Measurements from ENCODE around the gene PARD3. TPM values are rescaled to one million over a fixed set of nuclear protein-coding genes. Genes with fewer than 3 reads are reported as not detected.

PARD3 gene
- total RNA-seq, 4 donors from 2014 or later: 150 to 172 (median 165) TPM

DNA sequence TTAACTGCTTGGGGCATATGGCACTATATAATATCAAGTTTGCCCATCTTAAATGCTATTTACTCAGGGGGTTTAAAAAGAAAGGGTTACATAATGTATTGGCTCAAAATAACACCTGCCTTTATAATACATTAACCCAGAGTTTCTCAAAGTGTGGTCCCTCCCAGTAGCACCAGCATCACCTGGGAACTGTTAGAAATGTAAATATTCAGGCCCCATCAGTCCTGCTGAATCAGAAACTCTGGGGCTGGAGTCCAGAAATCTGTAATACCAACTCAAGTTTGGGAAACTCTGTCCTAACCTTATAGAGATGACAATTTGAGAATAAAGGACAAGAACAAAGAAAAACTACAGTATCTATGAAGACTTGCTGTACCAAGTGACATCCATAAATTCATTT lies 270.7 kb downstream of the PARD3 start:
- DNase-seq (ENCODE audit: low spot score in 2 of 2): no peak
- TF ChIP-seq, protein P1, sequence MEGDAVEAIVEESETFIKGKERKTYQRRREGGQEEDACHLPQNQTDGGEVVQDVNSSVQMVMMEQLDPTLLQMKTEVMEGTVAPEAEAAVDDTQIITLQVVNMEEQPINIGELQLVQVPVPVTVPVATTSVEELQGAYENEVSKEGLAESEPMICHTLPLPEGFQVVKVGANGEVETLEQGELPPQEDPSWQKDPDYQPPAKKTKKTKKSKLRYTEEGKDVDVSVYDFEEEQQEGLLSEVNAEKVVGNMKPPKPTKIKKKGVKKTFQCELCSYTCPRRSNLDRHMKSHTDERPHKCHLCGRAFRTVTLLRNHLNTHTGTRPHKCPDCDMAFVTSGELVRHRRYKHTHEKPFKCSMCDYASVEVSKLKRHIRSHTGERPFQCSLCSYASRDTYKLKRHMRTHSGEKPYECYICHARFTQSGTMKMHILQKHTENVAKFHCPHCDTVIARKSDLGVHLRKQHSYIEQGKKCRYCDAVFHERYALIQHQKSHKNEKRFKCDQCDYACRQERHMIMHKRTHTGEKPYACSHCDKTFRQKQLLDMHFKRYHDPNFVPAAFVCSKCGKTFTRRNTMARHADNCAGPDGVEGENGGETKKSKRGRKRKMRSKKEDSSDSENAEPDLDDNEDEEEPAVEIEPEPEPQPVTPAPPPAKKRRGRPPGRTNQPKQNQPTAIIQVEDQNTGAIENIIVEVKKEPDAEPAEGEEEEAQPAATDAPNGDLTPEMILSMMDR (IDR thresholded peaks at IDR 0.05): no peak
- no peak for TF ChIP-seq POLR2A (IDR thresholded peaks at IDR 0.05)
- intact Hi-C loops (cut with DNase I; ENCODE audit: low total_unique reads): no loop called here
- H3K4me3 ChIP-seq (ENCODE audit: low read depth, poor library complexity, severe bottlenecking): no peak overlapping the region

DNA sequence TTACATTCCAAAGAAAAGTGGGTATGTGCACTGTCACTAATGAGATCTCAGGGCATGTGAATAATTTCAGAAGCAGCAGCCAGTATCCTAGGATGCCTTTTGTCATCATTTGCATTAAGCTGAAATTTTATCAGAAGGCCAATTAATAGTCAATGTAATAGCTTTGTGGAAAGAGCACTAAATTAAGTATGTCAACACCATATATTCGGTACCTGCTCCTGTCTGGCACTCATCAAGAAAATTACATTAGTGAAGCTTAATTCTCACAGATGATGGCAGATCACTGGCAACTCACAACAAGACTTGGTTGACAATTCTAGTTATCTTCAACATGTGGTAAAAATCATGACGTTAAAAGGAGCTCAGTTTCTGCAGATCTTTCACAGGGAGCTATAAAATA lies 271.4 kb downstream of the PARD3 start:
- H3K4me3 ChIP-seq (ENCODE audit: low read depth, poor library complexity, severe bottlenecking): no peak overlapping the region
- WGBS, 2 donors: 69 to 72% methylated on average over 2 of the region's 2 CpGs
- intact Hi-C loops (cut with DNase I; ENCODE audit: low total_unique reads): no loop called here

DNA sequence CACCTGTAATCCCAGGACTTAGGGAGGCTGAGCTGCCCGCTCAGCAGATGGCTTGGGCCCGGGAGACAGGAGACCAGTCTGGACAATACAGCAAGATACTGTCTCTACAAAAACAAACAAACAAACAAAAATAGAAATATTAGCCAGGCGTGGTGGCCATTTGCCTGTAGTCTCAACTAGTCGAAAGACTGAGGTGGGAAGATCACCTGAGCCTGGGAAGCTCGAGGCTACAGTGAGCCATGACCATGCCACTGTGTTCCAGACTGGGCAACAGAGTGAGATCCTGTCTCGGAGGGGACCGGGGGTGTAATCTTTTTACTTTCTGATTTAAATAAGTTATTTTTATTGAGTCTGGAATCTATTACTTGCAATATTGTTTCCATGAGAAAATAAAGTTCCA lies 274.6 kb downstream of the PARD3 start:
- no peak for DNase-seq (ENCODE audit: low spot score in 2 of 2)
- intact Hi-C loops (cut with DNase I; ENCODE audit: low total_unique reads): no loop called here
- H3K4me3 ChIP-seq (ENCODE audit: low read depth, poor library complexity, severe bottlenecking): no peak overlapping the region
- WGBS, 2 donors: 88 to 93% methylated on average over 7 of the region's 7 CpGs
- TF ChIP-seq POLR2A (IDR thresholded peaks at IDR 0.05): no peak
- TF ChIP-seq, protein P1 (IDR thresholded peaks at IDR 0.05): no peak

More for the DNA sequence above, 271.4 kb downstream of the PARD3 start:
- TF ChIP-seq, protein P1 (IDR thresholded peaks at IDR 0.05): no peak
- TF ChIP-seq POLR2A (IDR thresholded peaks at IDR 0.05): no peak
- no peak for DNase-seq (ENCODE audit: low spot score in 2 of 2)

DNA sequence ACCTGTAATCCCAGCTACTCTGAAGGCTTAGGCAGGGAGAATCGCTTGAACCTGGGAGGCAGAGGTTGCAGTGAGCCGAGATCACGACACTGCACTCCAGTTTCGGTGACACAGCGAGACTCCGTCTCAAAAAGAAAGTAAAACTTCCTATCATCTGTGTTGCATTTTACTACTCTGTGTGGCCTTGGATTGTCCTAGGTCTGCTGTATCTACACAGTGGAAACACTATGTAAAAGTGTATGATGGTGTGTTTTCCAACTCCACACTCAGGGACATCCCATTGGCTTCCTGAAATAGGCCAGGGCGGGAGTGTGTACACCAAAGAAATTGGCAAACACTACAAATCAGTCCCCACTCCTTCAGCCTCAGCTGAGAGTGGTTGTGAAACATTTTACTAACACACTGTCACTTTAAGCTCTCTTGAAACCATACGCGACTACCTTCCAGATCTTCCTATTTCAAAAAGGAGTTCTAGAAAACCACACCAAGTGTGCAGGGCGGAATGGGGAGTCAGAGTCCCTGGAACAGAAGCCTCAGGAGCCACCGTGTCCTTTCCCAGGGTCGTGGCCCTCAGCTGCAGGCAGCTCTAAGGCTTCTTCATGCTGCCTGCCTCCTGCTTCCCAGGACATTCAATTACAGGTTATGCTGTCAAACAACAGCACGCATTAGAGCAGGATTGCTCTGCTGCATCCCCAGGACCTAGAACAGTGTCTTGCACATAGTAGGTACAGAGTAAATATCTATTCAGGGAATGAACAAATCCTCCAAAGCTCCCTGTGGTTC lies 275.4 kb downstream of the PARD3 start:
- WGBS, 2 donors: 56 to 64% methylated on average over 13 of the region's 13 CpGs
- DNase-seq (ENCODE audit: low spot score in 2 of 2): no peak
- intact Hi-C loops (cut with DNase I; ENCODE audit: low total_unique reads): no loop called here
- TF ChIP-seq POLR2A (IDR thresholded peaks at IDR 0.05): no peak
- TF ChIP-seq, protein P1 (IDR thresholded peaks at IDR 0.05): no peak
- H3K4me3 ChIP-seq (ENCODE audit: low read depth, poor library complexity, severe bottlenecking): no peak overlapping the region

DNA sequence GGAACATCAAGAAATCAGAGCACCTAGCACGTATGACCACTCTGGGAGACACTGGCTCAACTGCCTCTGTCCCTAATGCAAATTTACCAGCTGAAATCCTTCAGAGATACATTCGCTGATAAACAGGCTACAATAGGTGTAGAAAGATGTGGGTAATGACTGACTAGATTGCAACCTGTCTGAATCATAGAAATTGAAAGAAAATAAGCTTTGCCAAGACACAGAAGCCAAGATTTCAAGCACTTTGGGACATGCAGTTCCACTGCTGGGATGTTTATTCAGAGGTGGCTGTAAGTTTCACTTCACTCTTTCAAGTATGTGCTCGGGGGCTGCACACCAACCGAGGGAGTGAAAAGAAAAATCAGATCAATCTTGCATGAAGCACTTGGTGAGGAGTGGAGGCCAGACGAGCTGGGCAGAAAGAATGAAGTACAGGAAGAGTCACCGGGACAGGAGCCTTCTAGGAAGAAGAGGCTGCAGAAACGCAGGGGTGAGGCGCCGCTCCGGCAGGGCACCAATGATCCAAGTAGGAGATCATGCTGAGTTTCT lies 276.7 kb downstream of the PARD3 start:
- intact Hi-C loops (cut with DNase I; ENCODE audit: low total_unique reads): no loop called here
- H3K4me3 ChIP-seq (ENCODE audit: low read depth, poor library complexity, severe bottlenecking): no peak overlapping the region
- no peak for TF ChIP-seq POLR2A (IDR thresholded peaks at IDR 0.05)
- TF ChIP-seq, protein P1 (IDR thresholded peaks at IDR 0.05): no peak
- 63 to 69% methylated on average over 10 of the region's 10 CpGs for WGBS, 2 donors
- DNase-seq (ENCODE audit: low spot score in 2 of 2): no peak
